Head of caudate nucleus (tissue), 42 donors: ENCODE data around the gene GLI1.
"Not testable (repeated sequence)": the region's sequence is repeated elsewhere in the genome, so short reads cannot be mapped to it uniquely, and the experiment has no call there.

Experiments
- DNase-seq, 42 donors: peaks; one replicate each; pipeline versions ENCODE4 v3.0.0 to v3.0.0-alpha.2; 2020 to 2021; ENCODE audit warnings: mixed read lengths in 7 of 42
- intact Hi-C: fragments of 100-400 bp; cut with DNase I; formaldehyde crosslinking; loops from one replicate; pipeline ENCODE4 v1.15.0; 2022

The GLI1 gene

DNA sequence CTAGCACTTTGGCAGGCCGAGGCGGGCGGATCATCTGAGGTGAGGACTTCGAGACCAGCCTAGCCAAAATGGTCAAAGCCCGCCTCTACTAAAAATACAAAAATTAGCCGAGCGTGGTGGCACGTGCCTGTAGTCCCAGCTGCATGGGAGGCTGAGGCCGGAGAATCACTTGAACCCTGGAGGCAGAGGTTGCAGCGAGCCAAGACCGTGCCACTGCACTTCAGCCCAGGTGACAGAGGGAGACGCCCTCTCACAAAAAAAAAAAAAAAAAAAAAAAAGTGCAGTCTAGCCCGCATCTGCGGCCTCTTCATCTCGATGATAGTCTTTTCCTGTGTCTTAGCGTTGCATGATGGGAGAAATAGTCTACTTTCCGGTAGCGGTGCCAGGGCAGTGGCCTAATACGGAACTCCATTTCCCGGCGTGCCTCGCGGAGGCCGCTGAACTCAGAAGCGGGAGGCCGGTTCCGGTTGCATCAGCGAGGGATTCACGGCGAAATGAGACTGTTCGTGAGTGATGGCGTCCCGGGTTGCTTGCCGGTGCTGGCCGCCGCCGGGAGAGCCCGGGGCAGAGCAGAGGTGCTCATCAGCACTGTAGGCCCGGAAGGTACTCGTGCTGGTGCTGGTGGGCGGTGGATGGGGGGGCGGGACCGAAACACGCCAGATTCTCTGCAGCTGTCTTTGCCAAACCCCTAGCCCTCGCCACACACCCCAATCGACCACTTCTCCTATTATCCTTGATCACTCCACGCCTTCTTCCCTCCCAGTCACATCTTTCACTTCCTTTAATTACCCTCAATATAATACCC lies 28.2 kb downstream of the GLI1 start, which contains the start of gene MARS1:
Gene MARS1, plus strand, starts transcription at position 472 of the 805 bp plus-strand sequence. Its CDS starts 23 bp downstream, at position 495.
- DNase-seq, result peak; percentile 92 to 99 (median 97)
- intact Hi-C loops, result no loop called here

DNA sequence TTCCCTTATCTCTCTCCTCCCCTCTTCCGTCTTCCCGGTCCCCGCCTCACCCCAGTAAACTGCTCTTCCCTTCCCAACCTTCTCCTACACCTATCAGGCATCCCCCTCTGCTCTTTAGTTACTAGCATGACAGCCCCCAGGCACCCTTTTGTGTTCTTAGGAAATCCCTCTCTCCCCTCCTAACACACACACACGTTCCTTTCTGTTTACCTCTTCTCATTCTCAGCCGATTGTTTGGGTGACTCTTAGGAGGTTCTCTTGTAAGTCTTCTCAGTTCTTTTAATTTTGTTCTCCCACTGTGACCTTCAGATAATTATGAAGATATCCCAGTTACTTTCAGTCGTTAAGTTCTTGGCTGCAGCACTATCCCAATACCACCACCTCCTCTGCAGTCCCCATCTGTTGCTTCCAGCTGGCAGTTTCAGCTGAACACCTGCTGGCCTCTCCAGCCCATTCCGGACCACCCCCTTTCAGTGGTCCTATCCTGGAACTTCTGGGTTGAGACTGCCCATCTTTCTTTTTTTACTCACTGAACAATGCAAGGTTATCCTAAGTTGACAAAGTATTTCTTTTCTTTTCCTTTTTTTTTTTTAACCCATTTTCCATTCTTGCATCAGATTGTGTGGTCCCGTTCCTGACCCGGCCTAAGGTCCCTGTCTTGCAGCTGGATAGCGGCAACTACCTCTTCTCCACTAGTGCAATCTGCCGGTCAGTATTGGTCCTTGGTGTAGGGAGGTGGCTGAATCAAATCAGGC lies 29.0 kb downstream of the GLI1 start:
- intact Hi-C loops, result no loop called here
- DNase-seq, result no peak

GRCh38 chr12:57489157-57489641 lies 29.6 kb downstream of the GLI1 start:
- intact Hi-C loops, result no loop called here
- no peak for DNase-seq

- intact Hi-C loops, result no loop called here
- no peak for DNase-seq
Measured at GRCh38 chr12:57490126-57490525, 30.5 kb downstream of the GLI1 start.

- peak in 5 of 42 donors; percentile 9 to 54 (median 43) for DNase-seq
- intact Hi-C loops, result no loop called here
Measured at GRCh38 chr12:57491393-57492280, 32.1 kb downstream of the GLI1 start.

- DNase-seq, intact Hi-C loops: not testable (repeated sequence)
Measured at GRCh38 chr12:57495051-57495701, 35.6 kb downstream of the GLI1 start.

GRCh38 chr12:57496822-57497221 lies 37.2 kb downstream of the GLI1 start:
- DNase-seq, result no peak
- intact Hi-C loops, result no loop called here

GRCh38 chr12:57497223-57498131 lies 37.9 kb downstream of the GLI1 start:
- intact Hi-C loops, result no loop called here
- DNase-seq, result no peak

DNA sequence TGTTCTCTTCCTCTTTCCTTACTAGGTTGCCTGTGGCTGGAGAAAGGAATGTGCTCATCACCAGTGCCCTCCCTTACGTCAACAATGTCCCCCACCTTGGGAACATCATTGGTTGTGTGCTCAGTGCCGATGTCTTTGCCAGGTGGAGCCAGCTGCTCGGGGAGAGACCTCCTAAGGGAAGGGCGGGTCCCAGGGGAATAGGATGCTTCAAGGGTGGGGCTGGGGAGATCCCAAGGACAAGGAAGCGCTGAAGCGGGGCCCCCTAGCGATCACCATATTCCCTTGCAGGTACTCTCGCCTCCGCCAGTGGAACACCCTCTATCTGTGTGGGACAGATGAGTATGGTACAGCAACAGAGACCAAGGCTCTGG lies 38.5 kb downstream of the GLI1 start:
- intact Hi-C loops, result no loop called here
- no peak for DNase-seq

- intact Hi-C loops, result no loop called here
- no peak for DNase-seq
Measured at GRCh38 chr12:57498571-57498970, 39.0 kb downstream of the GLI1 start.

DNA sequence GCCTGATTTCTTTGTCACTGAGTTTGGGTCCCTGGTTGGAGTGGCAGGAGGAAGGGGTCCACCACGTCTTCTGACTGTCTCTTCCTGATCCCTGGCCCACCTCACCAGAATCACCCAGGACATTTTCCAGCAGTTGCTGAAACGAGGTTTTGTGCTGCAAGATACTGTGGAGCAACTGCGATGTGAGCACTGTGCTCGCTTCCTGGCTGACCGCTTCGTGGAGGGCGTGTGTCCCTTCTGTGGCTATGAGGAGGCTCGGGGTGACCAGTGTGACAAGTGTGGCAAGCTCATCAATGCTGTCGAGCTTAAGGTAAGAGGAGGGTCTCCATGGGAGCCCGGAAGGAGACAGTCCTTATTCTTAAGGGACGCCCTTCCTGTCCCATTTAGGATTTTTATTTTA lies 40.6 kb downstream of the GLI1 start:
- no peak for DNase-seq
- intact Hi-C loops, result no loop called here

DNA sequence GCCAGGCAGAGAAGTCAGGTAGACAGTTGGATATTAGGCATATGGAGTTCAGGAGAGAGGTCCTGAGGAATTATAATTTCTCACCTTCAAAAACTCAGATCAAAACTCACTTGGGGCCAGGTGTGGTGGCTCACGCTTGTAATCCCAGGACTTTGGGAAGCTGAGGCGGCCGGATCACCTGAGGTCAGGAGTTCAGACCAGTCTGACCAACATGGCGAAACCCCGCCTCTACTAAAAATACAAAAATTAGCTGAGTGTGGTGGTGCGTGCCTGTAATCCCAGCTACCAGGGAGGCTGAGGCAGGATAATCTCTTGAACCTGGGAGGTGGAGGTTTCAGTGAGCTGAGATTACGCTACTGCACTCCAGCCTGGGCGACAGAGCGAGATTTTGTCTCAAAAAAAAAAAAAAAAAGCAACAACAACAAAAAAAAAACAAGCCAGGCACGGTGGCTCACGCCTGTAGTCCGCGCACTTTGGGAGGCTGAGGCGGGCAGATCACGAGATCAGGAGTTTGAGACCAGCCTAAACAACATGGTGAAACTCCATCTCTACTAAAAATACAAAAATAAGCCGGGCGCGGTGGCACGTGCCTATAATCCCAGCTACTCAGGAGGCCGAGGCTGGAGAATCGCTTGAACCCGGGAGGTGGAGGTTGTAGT lies 42.9 kb downstream of the GLI1 start:
- intact Hi-C loops, result not testable (repeated sequence)

GRCh38 chr12:57506541-57506940 lies 47.0 kb downstream of the GLI1 start:
- DNase-seq, intact Hi-C loops: not testable (repeated sequence)

More for the DNA sequence above, 42.9 kb downstream of the GLI1 start:
- DNase-seq, result not testable (repeated sequence)

GRCh38 chr12:57507796-57508195 lies 48.2 kb downstream of the GLI1 start:
- intact Hi-C loops, result not testable (repeated sequence)

GRCh38 chr12:57511161-57511560 lies 51.6 kb downstream of the GLI1 start:
- intact Hi-C loops, result no loop called here
- DNase-seq, result no peak

More at GRCh38 chr12:57507796-57508195, 48.2 kb downstream of the GLI1 start:
- not testable (repeated sequence) for DNase-seq

GRCh38 chr12:57511588-57512325 lies 52.2 kb downstream of the GLI1 start:
- intact Hi-C loops, result no loop called here
- DNase-seq, result no peak
